WERI-Rb-1 (cell line): ENCODE data around the gene INSIG1.

Experiments
- DNase-seq: peaks from one replicate; pipeline ENCODE4 v3.0.0-alpha.2; 2020
- H3K27ac ChIP-seq: fragments of 250-450 bp; sonication (Bioruptor Pico); 2 replicates; pipeline ENCODE4 v1.5.1; 2020; ENCODE audit warnings: mild to moderate bottlenecking, moderate library complexity
- H3K27me3 ChIP-seq: fragments of 250-450 bp; sonication (Bioruptor Pico); 2 replicates; pipeline ENCODE4 v1.5.1; 2021; ENCODE audit warnings: mild to moderate bottlenecking, low read depth, moderate library complexity; ENCODE audit not compliant: insufficient read depth, severe bottlenecking
- H3K36me3 ChIP-seq: fragments of 250-450 bp; sonication (Bioruptor Pico); 2 replicates; pipeline ENCODE4 v1.5.1; 2020; ENCODE audit warnings: mild to moderate bottlenecking, moderate library complexity
- H3K4me3 ChIP-seq: 2 replicates; pipeline ENCODE4 v1.5.1; 2011; ENCODE audit warnings: low read depth, mild to moderate bottlenecking, control low read depth, low read length
- H3K9me3 ChIP-seq: fragments of 250-450 bp; sonication (Bioruptor Pico); 2 replicates; pipeline ENCODE4 v1.5.1; 2021; ENCODE audit warnings: mild to moderate bottlenecking, moderate library complexity; ENCODE audit not compliant: severe bottlenecking
- CTCF ChIP-seq: IDR thresholded peaks from 2 replicates; pipeline ENCODE4 v1.5.1; 2011; ENCODE audit warnings: low read depth, mild to moderate bottlenecking, control low read depth, inconsistent platforms, low read length

The INSIG1 gene

GRCh38 chr7:155323001-155323638 lies 25.4 kb downstream of the INSIG1 start:
- H3K27me3 ChIP-seq = no peaks in the 10 kb centered on the region
- no peaks in the 10 kb centered on the region for H3K36me3 ChIP-seq
- no peak overlapping the region for H3K4me3 ChIP-seq
- no peak for TF ChIP-seq CTCF
- no peaks in the 10 kb centered on the region for H3K9me3 ChIP-seq
- no peak overlapping the region for H3K27ac ChIP-seq
- DNase-seq = no peak

- H3K36me3 ChIP-seq = no peaks in the 10 kb centered on the region
- TF ChIP-seq CTCF = no peak
Measured at GRCh38 chr7:155324012-155324917, 26.6 kb downstream of the INSIG1 start.

GRCh38 chr7:155324918-155325235 lies 27.2 kb downstream of the INSIG1 start:
- H3K27ac ChIP-seq = no peak overlapping the region
- H3K4me3 ChIP-seq = no peak overlapping the region
- no peaks in the 10 kb centered on the region for H3K36me3 ChIP-seq
- no peak for DNase-seq
- no peaks in the 10 kb centered on the region for H3K27me3 ChIP-seq
- no peak for TF ChIP-seq CTCF
- H3K9me3 ChIP-seq = no peaks in the 10 kb centered on the region

More at GRCh38 chr7:155324012-155324917, 26.6 kb downstream of the INSIG1 start:
- H3K27ac ChIP-seq = no peak overlapping the region
- no peak overlapping the region for H3K4me3 ChIP-seq
- H3K9me3 ChIP-seq = no peaks in the 10 kb centered on the region
- no peak for DNase-seq
- H3K27me3 ChIP-seq = no peaks in the 10 kb centered on the region

GRCh38 chr7:155326385-155326784 lies 28.7 kb downstream of the INSIG1 start:
- no peaks in the 10 kb centered on the region for H3K9me3 ChIP-seq
- H3K27ac ChIP-seq = no peak overlapping the region
- no peaks in the 10 kb centered on the region for H3K36me3 ChIP-seq
- no peak for DNase-seq
- H3K4me3 ChIP-seq = no peak overlapping the region
- no peak for TF ChIP-seq CTCF
- no peaks in the 10 kb centered on the region for H3K27me3 ChIP-seq

- Histone ChIP-seq H3K9me3 (no peaks in the 10 kb centered on the region), H3K4me3 (no peak overlapping the region), H3K27me3 (no peaks in the 10 kb centered on the region), H3K27ac (no peak overlapping the region), H3K36me3 (no peaks in the 10 kb centered on the region)
- TF ChIP-seq CTCF = no peak
- DNase-seq = no peak
Measured at GRCh38 chr7:155327590-155328320, 30.1 kb downstream of the INSIG1 start.
